NCI-H2081 treated with DMSO at 0.1 percent for 48 hours (cell line): ENCODE results near the gene MGRN1.
A peak's percentile ranks its signal among the peaks of the same experiment; 100 is the strongest.

ENCODE experiments used
- DNase-seq: peaks from one replicate; lab custom pipeline; 2025; lab: John Stamatoyannopoulos, UW

MGRN1 gene

GRCh38 chr16:4654011-4654963 is 29.7 kb downstream of the MGRN1 start:
- no peak for DNase-seq

DNA sequence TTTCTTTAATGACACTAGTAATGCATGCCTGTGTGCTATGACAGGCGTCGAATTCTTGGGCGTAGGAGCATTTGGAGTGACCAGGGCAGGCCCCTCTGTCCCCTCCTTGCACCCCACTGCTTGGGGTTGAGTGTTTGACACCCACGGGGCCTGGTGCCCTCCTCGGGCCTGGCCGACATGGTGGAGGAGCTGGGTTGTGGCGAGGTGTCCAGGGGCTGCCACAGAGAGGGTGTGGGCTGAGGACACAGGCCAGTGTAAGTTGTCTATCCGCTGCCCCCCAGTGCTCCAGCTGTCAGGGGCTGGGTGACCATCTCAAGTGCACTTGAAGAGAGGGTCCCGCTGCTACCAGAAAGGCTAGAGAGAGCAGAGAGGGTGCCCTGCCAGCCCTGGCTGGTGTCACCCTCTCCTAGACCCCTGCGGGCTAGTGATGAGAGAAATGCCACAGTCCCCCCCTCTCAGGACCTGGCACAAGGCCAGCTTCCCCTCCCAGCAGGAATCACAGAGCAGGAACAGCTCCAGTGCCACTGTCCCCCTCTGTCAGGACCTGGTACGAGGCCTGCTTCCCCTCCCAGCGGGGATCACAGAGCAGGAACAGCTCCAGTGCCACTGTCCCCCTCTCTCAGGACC is 30.5 kb downstream of the MGRN1 start:
- no peak for DNase-seq

DNA sequence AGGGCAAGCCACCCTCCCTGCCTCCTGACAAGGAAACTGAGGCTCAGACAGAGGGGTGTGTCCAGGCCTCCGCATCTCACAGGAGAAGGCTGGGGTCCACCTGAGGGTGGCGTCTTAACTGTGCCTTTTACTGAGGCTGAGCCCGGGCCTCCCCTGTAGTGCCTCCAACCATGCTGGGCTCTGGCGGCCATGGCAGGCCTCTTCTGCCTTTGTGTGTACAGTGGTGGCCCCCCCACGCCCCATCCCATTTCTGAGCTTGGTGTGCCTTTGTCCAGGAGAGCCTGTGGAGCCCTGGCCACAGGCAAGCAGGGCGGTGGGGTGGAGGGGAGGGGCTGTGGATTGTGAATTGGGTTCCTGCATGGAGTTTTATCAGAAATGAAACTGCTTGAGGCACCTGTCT is 31.2 kb downstream of the MGRN1 start:
- no peak for DNase-seq

GRCh38 chr16:4656221-4656620 is 31.6 kb downstream of the MGRN1 start:
- no peak for DNase-seq

- DNase-seq: no peak
Observed at GRCh38 chr16:4656695-4657686, 32.4 kb downstream of the MGRN1 start.

DNA sequence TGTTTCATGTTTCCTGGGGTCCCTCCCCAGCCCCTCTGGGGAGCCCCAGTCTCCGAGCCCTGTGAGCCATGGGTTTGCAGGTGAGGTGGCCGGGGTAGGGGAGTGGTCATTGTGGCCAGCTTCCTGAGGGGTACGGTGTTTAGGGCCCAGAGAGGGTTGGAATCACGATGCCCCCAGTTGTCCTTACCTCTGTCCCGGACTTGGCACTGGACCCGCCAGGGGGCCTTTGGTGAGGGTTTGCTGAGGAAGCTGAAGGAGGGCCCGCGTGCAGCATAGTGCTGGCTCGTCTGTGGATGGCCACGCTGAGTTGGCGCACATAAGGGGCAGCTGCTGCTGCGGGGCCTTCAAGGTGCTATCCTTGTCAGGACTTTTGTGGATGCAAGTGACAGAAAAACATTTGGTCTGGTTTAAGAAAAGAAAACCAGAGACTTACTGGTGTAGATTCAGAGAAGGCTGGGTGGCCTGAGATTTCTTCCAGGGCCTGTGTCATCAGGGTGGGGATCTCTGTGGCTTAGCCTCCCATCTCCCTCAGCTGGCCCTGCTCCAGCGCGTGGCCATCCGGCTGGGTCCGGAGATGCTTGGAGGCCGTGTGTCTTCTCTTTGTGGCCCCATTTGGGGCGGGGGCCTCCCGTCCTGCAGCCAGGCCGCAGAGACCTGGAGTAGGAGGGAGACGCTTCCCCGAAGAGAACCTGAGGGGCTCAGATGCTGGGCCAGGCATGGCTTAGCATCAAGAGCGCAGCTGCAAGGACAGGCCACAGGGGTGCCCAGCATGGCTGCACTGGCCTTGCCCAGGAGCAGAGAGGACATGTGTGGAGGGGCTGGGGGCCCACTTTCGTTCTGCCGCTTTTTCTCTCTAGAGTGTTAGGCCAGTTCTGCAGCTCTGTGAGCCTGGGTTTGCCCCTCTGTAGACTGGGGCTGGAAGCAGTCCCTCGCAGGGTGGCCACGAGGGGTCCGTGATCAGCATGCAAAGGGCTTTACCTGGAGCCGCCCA is 35.0 kb downstream of the MGRN1 start:
- DNase-seq: no peak

GRCh38 chr16:4660454-4661007 is 35.9 kb downstream of the MGRN1 start:
- no peak for DNase-seq

DNA sequence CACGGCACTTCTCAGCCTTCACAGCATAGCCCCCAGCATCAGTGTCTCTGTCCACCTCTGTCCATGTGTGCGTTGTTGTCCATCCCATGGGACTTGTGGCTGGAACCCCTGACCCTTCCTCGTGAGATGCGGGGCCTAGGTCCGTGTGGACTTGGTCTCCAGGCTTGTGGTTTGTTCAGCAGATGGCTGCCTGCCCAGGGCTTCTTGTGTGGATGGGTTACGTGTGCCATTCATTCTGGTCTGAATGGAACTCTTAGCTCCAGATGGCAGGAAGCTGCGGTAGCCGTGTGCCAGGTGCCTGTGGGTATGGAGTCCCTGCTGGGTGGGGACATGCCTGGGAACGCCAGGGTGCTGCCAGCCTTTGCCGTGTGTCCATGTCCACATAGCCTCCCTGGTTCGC is 37.0 kb downstream of the MGRN1 start:
- peak; percentile 61 for DNase-seq

DNA sequence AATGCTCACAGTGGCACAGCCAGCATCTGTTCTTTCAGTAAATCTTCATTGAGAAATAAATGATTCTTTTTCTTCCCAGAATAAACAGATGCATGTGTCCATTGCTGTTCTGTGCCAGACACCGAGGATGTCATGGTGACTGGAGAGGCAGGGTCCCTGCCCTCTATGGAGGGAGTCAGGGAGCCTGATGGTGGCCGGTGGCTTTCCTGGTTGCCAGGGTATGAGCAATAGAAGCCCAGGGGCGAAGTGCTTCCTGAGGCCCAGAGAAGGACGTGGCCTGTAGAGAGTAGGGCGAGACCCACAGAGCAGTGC is 38.8 kb downstream of the MGRN1 start:
- DNase-seq: peak; percentile 22

DNA sequence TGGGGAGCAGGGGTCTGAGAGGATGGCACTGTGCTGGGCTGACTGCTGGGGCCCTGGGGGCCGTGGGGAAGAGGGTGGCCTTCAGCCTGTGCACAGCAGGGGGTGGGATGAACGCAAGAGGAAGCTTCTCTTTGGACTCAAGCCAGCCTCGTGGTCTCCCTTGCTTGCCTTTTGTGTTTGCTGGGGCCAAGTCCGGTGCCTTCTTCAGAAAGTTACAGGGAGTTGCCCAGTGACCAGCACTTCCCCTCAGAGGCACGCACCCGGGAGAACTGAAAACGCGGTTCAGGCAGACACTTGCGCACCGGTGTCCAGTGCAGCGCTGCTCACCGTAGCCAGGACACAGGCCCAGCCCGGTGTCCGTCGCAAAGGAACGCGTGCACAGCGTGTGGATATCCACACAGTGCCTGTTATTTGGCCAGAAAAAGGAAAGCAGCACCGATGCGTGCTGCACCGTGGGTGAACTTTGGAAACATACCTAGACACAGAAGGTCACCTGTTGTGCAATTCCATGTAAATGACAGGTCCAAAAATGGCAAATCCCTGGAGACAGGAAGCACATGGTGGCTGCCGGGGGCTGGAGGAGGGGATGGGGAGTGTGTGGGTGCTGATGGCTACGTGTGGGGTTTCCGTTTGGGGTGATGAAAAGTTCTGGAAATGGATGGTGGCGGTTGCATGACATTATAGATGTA is 39.3 kb downstream of the MGRN1 start:
- DNase-seq: no peak

DNA sequence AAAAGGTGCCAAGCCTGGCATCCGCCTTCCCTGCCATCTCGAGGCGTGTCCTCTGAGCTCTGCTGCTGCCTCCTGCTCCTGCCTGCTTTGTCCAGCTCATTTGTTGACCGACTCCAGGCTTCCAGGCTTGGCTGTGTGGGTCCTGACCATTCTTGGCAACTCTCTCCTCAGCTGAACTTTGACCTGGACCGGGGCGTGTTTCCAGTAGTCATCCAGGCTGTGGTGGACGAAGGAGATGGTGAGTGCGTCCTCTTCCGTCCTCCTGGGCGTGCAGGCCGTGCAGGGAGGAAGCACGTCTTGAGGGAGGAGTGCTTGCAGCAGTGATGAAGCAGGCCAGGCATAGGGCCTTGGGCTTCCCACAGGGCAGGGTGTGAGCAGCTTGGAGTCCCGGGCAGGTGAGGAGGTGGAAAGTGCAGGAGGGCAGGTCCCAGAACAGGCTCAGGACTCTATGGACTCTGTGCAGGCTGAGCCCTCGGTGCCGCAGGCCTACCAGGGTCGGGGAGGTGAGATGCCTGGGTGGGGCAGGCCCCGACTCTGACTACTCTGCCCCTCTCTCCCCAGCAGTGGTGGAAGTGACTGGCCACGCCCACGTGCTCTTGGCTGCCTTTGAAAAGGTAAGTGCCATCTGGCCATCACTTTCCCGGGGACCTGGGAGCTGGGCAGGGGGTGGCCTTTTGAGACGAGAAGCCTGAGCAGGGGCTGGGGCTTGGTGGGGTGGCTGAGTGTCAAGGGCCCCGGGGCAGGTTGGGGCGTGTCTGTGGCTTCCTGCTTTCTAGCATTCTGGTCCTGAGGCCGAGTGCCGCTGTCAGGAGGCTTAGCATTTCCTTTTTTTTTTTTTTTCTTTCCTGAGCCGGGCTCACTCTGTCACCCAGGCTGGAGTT is 40.2 kb downstream of the MGRN1 start:
- DNase-seq: no peak

DNA sequence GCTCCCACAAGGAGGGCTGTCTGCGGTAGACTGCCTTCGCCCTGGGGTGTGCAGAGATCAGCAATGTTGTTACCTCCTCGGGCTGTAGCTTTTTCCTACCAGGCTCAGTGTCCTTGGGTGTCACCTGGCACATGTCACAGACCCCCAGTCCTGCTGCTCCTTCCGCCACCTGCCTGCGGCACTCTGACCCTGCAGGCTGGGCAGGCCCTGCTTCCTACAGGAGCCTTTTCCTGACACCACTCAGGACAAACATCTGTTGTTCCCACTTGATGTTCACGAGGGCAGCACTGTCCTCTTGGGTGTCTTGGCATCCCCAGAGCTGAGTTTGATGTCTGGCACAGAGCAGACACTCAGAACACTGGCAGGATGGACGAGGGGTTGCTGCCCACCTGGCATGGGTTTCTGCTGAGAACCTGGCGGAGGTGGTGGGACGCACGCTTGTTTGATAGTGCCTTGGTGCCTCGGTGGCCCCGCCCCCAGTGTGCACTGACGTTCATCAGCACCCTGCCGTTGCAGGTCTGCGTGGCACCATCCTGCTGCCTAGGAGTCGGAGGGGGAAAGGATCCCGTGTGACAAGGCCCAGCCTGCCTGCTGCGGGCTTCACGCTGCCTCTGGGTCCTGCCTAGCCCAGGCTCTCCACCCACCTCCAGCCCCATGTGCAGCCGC is 42.0 kb downstream of the MGRN1 start:
- DNase-seq: no peak

DNA sequence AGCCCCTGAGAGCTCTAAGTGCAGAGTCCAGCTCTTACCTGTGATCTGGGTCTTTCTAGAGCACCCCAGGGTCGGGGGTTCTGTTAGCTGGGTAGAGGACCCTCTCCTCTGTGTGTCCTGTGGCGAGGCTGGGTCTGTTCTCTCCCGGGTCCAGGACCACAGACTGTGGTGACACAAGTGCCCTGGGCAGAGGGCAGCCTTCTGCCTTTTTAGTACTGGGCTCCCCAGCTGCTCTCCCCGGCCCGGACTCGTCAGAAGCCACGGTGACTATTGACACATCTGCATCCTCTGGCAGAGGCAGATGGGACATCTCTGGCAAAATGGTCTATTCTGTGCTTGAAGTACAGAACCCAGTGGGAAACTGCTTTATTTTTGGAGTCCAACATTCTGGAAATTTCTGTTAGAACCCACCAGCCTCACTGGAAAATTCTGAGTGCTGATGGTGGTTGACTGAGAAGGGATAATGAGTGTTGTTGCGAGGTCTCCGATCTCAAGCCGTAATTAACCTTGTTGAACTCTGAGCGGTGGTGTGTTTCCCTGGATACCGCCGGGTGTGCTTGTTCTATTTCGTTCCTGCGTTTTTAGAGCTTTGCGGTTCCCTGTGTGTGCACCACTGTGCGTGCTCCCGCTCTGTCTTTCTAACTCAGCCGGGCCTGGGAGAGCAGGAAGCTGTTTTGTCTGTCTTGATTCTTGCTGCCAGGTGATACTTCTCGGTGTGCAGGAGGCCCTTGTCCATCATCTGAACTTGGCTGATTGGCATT is 42.8 kb downstream of the MGRN1 start:
- DNase-seq: no peak

DNA sequence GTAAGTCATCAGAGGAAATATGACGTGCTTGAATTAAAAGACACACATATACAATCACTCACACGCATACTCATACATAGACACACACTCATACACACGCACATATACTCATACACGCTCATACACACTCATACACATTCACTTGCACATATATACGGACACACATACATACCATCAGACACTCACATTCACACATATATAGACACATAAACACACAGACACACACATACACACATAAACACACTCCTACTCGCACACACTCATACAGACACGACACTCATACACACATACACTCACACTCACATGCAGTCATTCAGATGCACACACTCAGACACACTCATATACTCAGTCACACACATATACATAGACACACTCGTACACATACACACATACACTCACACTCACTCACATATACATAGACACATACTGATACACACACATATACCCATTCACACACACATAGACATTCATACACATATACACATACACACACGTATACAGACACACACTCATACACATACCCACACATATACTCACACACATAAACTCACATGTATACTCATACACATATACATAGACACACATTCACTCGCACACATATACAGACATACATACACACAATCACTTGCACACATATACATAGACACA is 43.8 kb downstream of the MGRN1 start:
- DNase-seq: no peak

DNA sequence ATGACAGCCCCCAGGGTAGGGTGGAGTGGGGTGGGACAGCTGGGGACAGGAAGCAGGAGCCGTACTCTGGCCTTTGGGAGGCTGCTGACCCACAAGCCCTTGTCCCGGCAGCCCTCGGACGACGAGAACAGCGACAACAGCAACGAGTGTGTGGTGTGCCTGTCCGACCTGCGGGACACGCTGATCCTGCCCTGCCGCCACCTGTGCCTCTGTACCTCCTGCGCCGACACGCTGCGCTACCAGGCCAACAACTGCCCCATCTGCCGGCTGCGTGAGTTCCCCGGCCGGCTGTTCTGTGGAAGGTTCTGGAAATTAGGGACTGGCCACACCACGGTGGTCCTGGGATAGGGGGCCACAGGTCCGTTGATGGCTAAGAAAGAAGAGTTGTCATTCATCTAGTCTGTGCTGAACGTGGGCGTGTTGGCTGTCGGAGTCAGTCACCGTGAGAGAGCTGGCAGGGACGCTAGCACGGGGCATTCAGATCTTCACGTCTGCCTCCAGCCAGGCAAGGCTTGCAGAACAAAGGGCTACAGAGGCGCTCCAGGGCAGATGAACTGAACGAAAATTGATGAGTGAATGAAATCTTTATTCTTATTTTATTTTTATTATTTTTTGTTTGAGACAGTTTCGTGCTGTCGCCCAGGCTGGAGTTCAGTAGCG is 48.9 kb downstream of the MGRN1 start:
- no peak for DNase-seq

DNA sequence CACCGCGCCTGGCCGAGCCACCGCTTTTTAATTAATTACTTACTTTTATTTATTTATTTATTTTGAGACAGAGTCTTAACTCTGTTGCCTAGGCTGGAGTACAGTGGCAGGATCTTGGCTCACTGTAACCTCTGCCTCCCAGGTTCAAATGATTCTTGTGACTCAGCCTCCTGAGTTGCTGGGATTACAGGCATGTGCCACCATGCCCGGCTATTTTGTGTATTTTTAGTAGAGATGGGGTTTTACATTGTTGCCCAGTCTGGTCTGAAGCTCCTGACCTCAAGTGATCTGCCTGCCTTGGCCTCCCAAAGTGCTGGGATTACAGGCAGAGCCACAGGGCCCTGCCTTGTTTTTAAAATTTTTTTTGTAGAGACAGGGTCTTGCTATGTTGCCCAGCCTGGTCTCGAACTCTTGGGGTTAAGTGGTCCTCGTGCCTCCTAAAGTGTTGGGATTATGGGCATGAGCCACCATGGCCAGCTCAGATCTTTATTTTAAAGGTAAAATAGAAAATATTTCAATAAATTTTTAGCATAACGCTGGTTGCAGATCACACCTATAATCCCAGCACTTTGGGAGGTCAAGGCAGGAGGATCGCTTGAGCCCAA is 50.4 kb downstream of the MGRN1 start:
- no peak for DNase-seq
